ENCODE results near the gene OSTC. TPM values are rescaled to one million over a fixed set of nuclear protein-coding genes. Genes with fewer than 3 reads are reported as not detected.

The OSTC gene
- total and polyA plus RNA-seq, 2 of the 13 experiments (the other 11 are each of a cell fraction or from before 2014, with no cell fraction given), result 208 to 380 TPM

DNA sequence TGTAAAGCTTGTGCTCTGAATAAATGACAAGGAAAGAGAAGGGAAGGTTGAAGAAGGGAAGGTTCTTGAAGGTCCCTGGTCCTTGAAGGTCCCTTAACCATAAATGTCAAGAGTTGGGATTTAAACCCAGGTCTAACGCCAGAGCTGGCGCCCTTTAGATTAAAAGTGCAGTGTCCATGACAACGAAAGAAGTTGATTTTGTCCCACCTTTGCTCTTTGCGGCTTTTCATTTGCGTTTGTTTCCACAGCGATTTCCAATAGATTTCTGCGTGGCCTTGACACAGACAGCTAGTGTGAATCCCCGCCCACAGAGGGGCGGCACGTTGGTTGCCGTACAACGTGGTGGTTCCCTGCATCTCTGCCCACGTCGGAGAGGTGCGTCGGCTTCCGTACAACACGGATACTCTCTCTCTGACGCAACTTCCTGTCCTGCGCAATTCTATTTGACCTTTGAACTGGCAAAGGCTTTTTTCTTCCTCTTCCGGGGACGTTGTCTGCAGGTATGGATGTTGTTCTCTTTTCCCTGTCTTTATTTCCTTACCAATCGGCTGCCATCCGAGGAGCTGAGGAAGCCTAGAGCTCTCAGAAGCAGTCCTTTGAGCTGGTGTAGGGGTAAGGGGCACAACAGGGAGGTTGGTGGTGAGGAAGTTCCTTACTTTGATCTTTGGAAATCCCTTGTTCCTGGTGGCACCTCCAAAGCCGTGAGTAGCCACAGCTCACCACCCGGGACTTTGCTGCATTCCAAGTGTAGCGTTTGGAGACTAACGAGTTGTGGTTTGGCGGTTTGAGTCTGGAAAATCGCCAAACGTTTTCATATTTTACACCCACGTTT, 30.1 kb upstream of the OSTC start, which contains the start of gene RPL34 (continued):
- peak; percentile 23; the same call in 1 of the 2 replicates for TF ChIP-seq ZNF644 (CRISPR knock-in tag; IDR thresholded peaks at IDR 0.05; ENCODE audit: low read depth)
- TF ChIP-seq ZMAT3 (CRISPR knock-in tag; conservative IDR thresholded peaks at IDR 0.05), result peak; percentile 72; the same call in 1 of the 2 replicates
- TF ChIP-seq CHCHD3 (CRISPR knock-in tag; IDR thresholded peaks at IDR 0.05), result no peak
- TF ChIP-seq ZNF615 (CRISPR knock-in tag; IDR thresholded peaks at IDR 0.05; ENCODE audit: borderline replicate concordance), result peak; percentile 82; the same call in 1 of the 2 replicates
- TF ChIP-seq, protein P1, sequence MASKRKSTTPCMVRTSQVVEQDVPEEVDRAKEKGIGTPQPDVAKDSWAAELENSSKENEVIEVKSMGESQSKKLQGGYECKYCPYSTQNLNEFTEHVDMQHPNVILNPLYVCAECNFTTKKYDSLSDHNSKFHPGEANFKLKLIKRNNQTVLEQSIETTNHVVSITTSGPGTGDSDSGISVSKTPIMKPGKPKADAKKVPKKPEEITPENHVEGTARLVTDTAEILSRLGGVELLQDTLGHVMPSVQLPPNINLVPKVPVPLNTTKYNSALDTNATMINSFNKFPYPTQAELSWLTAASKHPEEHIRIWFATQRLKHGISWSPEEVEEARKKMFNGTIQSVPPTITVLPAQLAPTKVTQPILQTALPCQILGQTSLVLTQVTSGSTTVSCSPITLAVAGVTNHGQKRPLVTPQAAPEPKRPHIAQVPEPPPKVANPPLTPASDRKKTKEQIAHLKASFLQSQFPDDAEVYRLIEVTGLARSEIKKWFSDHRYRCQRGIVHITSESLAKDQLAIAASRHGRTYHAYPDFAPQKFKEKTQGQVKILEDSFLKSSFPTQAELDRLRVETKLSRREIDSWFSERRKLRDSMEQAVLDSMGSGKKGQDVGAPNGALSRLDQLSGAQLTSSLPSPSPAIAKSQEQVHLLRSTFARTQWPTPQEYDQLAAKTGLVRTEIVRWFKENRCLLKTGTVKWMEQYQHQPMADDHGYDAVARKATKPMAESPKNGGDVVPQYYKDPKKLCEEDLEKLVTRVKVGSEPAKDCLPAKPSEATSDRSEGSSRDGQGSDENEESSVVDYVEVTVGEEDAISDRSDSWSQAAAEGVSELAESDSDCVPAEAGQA (IDR thresholded peaks at IDR 0.05; ENCODE audit: low read depth), result 0 out of 2 replicates have a peak, but pooled peaks have one; percentile 65
- TF ChIP-seq, protein P1 (CRISPR knock-in tag; IDR thresholded peaks at IDR 0.05; ENCODE audit: borderline replicate concordance), result no peak
- peak; percentile 98 for TF ChIP-seq CREM (IDR thresholded peaks at IDR 0.05)
- peak; percentile 51; the same call in 1 of the 2 replicates for TF ChIP-seq CREM (CRISPR knock-in tag; IDR thresholded peaks at IDR 0.05)
- no peak for TF ChIP-seq ZBTB8A (CRISPR knock-in tag; IDR thresholded peaks at IDR 0.05; ENCODE audit: borderline replicate concordance, low read depth)
- TF ChIP-seq, protein P2, sequence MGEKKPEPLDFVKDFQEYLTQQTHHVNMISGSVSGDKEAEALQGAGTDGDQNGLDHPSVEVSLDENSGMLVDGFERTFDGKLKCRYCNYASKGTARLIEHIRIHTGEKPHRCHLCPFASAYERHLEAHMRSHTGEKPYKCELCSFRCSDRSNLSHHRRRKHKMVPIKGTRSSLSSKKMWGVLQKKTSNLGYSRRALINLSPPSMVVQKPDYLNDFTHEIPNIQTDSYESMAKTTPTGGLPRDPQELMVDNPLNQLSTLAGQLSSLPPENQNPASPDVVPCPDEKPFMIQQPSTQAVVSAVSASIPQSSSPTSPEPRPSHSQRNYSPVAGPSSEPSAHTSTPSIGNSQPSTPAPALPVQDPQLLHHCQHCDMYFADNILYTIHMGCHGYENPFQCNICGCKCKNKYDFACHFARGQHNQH (CRISPR knock-in tag; IDR thresholded peaks at IDR 0.05), result peak; percentile 89
- TF ChIP-seq, protein P3, sequence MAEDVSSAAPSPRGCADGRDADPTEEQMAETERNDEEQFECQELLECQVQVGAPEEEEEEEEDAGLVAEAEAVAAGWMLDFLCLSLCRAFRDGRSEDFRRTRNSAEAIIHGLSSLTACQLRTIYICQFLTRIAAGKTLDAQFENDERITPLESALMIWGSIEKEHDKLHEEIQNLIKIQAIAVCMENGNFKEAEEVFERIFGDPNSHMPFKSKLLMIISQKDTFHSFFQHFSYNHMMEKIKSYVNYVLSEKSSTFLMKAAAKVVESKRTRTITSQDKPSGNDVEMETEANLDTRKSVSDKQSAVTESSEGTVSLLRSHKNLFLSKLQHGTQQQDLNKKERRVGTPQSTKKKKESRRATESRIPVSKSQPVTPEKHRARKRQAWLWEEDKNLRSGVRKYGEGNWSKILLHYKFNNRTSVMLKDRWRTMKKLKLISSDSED (CRISPR knock-in tag; IDR thresholded peaks at IDR 0.05), result no peak
- TF ChIP-seq HDAC1 (CRISPR knock-in tag; IDR thresholded peaks at IDR 0.05), result peak; percentile 74
- no peak; the same call in 1 of the 2 replicates for TF ChIP-seq ZNF556 (CRISPR knock-in tag; IDR thresholded peaks at IDR 0.05; ENCODE audit: borderline replicate concordance)
- peak; percentile 58; the same call in 1 of the 2 replicates for TF ChIP-seq ZFX (CRISPR knock-in tag; IDR thresholded peaks at IDR 0.05; ENCODE audit: low read depth)
- no peak for TF ChIP-seq ZNF777 (CRISPR knock-in tag; IDR thresholded peaks at IDR 0.05)
- TF ChIP-seq ESRRA (CRISPR knock-in tag; IDR thresholded peaks at IDR 0.05; ENCODE audit: low read depth), result no peak
- TF ChIP-seq ZNF326 (CRISPR knock-in tag; IDR thresholded peaks at IDR 0.05; ENCODE audit: borderline replicate concordance), result no peak
- TF ChIP-seq, protein P4, sequence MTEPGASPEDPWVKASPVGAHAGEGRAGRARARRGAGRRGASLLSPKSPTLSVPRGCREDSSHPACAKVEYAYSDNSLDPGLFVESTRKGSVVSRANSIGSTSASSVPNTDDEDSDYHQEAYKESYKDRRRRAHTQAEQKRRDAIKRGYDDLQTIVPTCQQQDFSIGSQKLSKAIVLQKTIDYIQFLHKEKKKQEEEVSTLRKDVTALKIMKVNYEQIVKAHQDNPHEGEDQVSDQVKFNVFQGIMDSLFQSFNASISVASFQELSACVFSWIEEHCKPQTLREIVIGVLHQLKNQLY (CRISPR knock-in tag; IDR thresholded peaks at IDR 0.05), result no peak
- TF ChIP-seq DPF2 (CRISPR knock-in tag; IDR thresholded peaks at IDR 0.05; ENCODE audit: borderline replicate concordance, low read depth), result no peak

Data from HepG2 (cell line).